AG09309 (cell line): ENCODE data around the gene VPS35L.

Experiments
- DNase-seq: peaks from one replicate; pipeline ENCODE4 v3.0.0-alpha.2; 2010; ENCODE audit warnings: low read depth
- H3K4me3 ChIP-seq: 2 replicates; pipeline ENCODE4 v1.5.1; 2011; ENCODE audit warnings: mild to moderate bottlenecking, low read depth, low read length, moderate library complexity; ENCODE audit not compliant: control insufficient read depth
- CTCF ChIP-seq: IDR thresholded peaks from 2 replicates; pipeline ENCODE4 v1.5.1; 2011; ENCODE audit warnings: mild to moderate bottlenecking, low read depth, low read length, inconsistent platforms; ENCODE audit not compliant: insufficient read depth, control insufficient read depth; ENCODE audit errors: missing control alignments

The VPS35L gene

GRCh38 chr16:19706846-19707245 lies 151.3 kb downstream of the VPS35L start:
- no peak for TF ChIP-seq CTCF
- DNase-seq = no peak
- H3K4me3 ChIP-seq = no peak overlapping the region

- H3K4me3 ChIP-seq = no peak overlapping the region
- TF ChIP-seq CTCF = no peak
- no peak for DNase-seq
Measured at GRCh38 chr16:19707569-19708295, 152.2 kb downstream of the VPS35L start.

GRCh38 chr16:19708296-19709205 lies 153.0 kb downstream of the VPS35L start:
- no peak for DNase-seq
- TF ChIP-seq CTCF = no peak
- H3K4me3 ChIP-seq = no peak overlapping the region

GRCh38 chr16:19709381-19710136 lies 154.1 kb downstream of the VPS35L start:
- TF ChIP-seq CTCF = no peak
- no peak overlapping the region for H3K4me3 ChIP-seq
- DNase-seq = no peak

- H3K4me3 ChIP-seq = no peak overlapping the region
Measured at GRCh38 chr16:19710191-19710908, 154.8 kb downstream of the VPS35L start.

More at GRCh38 chr16:19710191-19710908, 154.8 kb downstream of the VPS35L start:
- TF ChIP-seq CTCF = no peak
- no peak for DNase-seq
